SHP77 treated with DMSO at 0.1 percent for 48 hours (cell line): ENCODE data around the gene OPN1MW3.
"Not testable (repeated sequence)": the region's sequence is repeated elsewhere in the genome, so short reads cannot be mapped to it uniquely, and the experiment has no call there.

Experiments
- DNase-seq: peaks from one replicate; lab custom pipeline; 2025; lab: John Stamatoyannopoulos, UW

The OPN1MW3 gene

GRCh38 chrX:154257282-154257681 is at the start of gene OPN1MW3:
TSS of gene OPN1MW3 (plus strand) at chrX:154257582. CDS start at chrX:154257620, 38 bp downstream.
- not testable (repeated sequence) for DNase-seq

DNA sequence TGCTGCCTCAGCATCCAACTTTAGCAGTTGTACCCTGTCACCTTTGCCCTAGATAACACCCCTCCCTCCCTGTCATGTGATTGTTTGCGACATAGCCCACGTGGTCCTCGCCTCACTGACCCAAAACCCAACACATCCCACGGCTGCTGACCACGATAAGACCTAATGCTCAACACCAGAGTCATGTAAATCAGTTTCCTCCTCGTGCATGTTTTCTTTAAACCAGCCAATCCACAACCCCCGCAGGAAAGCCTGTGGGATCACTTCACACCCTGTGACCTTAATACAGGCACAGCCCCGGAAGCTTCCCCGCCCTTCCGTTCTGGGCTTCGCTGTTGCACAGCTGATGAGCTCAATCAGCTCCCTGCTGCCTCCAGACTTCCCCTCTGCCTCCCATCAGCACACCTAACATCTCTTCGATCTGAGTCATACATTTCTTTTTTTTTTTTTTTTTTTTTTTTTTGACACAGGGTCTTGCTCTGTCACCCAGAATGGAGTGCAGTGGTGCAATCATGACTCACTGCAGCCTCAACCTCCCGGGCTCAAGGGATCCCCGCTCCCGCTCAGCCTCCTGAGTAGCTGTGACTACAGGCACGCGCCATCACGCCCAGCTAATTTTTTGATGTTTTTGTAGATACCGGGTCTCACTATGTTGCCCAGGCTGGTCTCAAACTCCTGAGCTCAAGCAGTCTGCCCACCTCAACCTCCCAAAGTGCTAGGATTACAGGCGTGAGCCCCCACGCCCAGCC is 47.5 kb upstream of the OPN1MW3 start:
- not testable (repeated sequence) for DNase-seq

GRCh38 chrX:154211057-154211456 is 46.3 kb upstream of the OPN1MW3 start:
- DNase-seq: not testable (repeated sequence)

DNA sequence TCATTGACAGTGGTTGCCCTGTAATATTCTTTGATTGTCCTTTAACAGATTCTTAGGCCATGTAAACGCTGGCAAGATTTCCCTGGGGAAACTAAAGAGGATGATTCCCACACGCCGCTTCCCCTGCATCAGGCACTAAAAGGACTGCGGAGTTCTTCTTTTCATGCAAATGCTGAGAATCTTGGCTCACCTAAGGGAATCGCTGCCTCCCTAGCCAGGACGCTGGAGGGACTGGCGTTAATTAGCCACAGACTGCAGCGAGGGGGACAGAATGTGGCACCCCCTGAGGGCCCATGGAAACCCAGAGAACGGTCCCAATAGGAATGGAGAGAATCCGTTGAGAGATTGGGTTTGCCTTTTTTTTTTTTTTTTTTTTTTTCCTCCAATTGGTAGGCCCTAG is 45.9 kb upstream of the OPN1MW3 start:
- DNase-seq: not testable (repeated sequence)

DNA sequence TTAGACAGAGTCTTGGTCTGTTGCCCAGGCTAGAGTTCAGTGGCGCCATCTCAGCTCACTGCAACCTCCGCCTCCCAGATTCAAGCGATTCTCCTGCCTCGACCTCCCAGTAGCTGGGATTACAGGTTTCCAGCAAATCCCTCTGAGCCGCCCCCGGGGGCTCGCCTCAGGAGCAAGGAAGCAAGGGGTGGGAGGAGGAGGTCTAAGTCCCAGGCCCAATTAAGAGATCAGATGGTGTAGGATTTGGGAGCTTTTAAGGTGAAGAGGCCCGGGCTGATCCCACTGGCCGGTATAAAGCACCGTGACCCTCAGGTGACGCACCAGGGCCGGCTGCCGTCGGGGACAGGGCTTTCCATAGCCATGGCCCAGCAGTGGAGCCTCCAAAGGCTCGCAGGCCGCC is 37.9 kb upstream of the OPN1MW3 start, which contains the start of gene OPN1MW2:
OPN1MW2 (plus strand) TSS at position 301 of the 400 bp plus-strand sequence; CDS start at position 361, 60 bp downstream.
- DNase-seq: not testable (repeated sequence)

- not testable (repeated sequence) for DNase-seq
Measured at GRCh38 chrX:154225292-154225691, 32.1 kb upstream of the OPN1MW3 start.

- DNase-seq: not testable (repeated sequence)
Measured at GRCh38 chrX:154226706-154227105, 30.7 kb upstream of the OPN1MW3 start.

DNA sequence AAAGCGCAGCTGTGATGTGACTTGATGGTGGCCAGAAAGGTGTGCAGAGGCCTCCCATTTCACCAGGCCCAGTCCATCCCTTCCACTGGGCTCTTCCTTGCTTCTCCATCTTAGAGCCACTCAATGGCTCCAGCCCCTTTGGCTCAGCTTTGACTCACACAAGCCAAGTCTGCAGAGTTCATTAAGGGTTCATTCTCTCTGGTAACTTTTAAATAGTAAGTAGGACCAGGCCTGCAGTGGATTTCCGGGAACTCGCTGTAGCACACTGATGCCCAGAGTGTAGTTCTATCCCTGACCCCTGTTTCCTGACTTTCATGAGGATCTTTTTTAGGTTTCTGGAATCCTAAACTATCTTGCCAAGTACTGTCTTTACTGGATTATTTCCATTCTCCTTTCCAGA is 25.9 kb upstream of the OPN1MW3 start:
- not testable (repeated sequence) for DNase-seq

GRCh38 chrX:154233620-154234019 is 23.8 kb upstream of the OPN1MW3 start:
- DNase-seq: not testable (repeated sequence)

DNA sequence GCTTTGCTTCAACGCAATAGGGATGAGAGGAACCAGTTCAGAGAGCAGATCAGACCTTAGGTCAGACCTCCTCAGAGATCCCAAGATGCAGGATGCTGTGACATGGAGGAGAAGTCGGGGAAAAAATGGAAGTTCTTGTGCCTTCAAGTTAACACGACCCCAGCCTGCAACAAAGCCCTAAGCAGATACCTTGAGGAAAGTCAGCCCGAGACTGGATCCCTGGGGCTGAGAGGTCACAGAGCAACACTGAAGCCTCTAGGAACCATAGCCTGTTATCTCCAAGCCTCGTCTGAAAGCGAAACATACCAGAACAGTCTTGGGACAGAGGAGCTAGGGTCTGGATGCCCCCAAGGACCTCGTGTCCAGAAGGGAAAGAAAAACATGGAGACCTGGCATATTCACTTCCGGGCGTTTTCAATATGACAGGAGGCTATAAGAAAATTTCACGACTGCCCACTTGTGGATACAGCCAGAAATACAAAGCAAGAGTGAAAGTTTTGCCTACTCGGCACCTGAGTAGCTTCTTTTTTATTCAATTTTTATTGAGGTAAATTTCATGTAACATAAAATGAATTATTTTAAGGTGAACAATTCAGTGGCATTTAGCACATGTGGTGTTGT is 18.3 kb upstream of the OPN1MW3 start:
- DNase-seq: not testable (repeated sequence)

- DNase-seq: not testable (repeated sequence)
Measured at GRCh38 chrX:154239982-154240503, 17.3 kb upstream of the OPN1MW3 start.

DNA sequence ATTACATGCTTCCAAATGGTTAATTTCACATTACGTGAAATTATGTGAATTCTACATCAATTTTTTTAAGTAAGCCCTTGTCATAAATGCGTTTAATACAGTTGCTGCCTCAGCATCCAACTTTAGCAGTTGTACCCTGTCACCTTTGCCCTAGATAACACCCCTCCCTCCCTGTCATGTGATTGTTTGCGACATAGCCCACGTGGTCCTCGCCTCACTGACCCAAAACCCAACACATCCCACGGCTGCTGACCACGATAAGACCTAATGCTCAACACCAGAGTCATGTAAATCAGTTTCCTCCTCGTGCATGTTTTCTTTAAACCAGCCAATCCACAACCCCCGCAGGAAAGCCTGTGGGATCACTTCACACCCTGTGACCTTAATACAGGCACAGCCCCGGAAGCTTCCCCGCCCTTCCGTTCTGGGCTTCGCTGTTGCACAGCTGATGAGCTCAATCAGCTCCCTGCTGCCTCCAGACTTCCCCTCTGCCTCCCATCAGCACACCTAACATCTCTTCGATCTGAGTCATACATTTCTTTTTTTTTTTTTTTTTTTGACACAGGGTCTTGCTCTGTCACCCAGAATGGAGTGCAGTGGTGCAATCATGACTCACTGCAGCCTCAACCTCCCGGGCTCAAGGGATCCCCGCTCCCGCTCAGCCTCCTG is 9.9 kb upstream of the OPN1MW3 start:
- not testable (repeated sequence) for DNase-seq

DNA sequence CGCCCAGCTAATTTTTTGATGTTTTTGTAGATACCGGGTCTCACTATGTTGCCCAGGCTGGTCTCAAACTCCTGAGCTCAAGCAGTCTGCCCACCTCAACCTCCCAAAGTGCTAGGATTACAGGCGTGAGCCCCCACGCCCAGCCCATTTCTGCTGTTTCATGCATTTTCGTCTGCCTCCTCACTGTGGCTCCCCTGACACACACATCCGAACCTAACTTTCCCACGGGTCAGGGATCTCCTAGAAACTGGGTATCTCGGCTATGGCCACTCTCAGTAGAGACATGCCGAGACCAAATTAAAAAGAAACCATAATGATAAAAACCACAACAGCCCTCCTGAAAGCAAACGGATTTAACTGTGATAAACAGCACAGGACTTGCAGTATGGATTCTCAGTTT is 9.3 kb upstream of the OPN1MW3 start:
- DNase-seq: not testable (repeated sequence)

DNA sequence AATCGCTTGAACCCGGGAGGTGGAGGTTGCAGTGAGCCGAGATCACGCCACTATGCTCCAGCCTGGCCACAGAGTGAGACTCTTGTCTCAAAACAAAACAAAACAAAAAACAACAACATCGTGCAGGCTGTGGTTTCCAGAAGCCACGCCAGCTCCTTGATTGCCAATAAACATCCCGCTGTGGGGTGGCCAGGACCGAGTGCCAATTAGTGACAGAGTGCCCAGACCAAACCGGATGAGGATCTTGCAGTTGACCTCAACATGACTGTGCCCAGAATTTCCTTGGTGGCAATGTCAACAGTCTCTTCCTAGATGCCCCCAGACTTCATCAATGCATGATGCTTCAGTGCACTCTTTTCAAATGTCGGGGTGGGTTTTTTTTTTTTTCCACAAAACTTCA is 1.3 kb downstream of the OPN1MW3 start:
- DNase-seq: not testable (repeated sequence)

GRCh38 chrX:154263072-154263471 is 5.7 kb downstream of the OPN1MW3 start:
- DNase-seq: not testable (repeated sequence)

DNA sequence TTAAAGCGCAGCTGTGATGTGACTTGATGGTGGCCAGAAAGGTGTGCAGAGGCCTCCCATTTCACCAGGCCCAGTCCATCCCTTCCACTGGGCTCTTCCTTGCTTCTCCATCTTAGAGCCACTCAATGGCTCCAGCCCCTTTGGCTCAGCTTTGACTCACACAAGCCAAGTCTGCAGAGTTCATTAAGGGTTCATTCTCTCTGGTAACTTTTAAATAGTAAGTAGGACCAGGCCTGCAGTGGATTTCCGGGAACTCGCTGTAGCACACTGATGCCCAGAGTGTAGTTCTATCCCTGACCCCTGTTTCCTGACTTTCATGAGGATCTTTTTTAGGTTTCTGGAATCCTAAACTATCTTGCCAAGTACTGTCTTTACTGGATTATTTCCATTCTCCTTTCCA is 11.9 kb downstream of the OPN1MW3 start:
- not testable (repeated sequence) for DNase-seq

GRCh38 chrX:154284489-154285338 is 27.3 kb downstream of the OPN1MW3 start:
- DNase-seq: not testable (repeated sequence)

GRCh38 chrX:154286406-154286805 is 29.0 kb downstream of the OPN1MW3 start:
- not testable (repeated sequence) for DNase-seq

DNA sequence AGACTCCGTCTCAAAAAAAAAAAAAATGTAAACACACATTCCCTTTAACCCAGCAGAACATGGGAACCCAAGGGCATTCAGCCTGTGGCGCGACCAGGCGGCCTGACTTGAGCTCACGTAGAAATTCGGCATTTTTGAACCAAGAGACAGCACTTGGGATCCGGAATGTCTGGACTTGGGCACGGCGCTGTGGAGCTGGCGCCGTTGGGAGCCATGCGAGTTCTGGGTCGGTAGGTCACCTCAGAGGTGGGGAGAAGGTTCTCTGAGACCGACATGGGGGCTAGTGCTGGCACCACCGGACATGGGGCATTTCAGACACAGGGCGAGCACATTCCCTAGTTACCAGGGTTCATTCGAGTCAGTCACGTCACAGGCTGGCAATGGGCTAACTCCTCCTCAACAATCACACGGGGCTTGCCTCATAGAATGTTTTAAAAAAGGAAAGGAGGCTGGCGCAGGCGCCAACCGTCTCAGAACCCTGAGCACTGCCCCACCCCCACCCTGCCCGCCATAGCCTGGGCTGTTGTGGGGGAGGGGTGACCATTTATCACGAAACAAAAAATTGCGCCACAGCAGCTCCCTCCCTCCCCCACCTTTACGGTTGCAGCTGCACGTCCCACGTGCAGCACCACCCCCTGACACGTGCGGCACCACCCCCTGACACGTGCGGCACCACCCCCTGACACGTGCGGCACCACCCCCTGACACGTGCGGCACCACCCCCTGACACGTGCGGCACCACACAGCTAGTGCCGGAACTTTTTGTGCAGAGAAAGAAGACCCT is 37.6 kb downstream of the OPN1MW3 start, which contains the start of gene TEX28:
TEX28 (minus strand) TSS at position 334 of the 784 bp plus-strand sequence. CDS start 3,007 bp downstream, outside the sequence.
- no peak for DNase-seq

GRCh38 chrX:154295664-154296310 is 38.4 kb downstream of the OPN1MW3 start, which contains the start of gene TKTL1:
TSS of gene TKTL1 (plus strand) at chrX:154295795. CDS start at chrX:154295860, 65 bp downstream.
- no peak for DNase-seq
